HG03045 (cell line): ENCODE data around the gene FGF8.

ENCODE experiments used
- ATAC-seq: cut with Tn5 transposase; IDR thresholded peaks from one replicate; pipeline ENCODE4 v1.9.1; 2021; ENCODE audit warnings: mild to moderate bottlenecking, moderate library complexity; ENCODE audit not compliant: unreplicated experiment

FGF8 gene

DNA sequence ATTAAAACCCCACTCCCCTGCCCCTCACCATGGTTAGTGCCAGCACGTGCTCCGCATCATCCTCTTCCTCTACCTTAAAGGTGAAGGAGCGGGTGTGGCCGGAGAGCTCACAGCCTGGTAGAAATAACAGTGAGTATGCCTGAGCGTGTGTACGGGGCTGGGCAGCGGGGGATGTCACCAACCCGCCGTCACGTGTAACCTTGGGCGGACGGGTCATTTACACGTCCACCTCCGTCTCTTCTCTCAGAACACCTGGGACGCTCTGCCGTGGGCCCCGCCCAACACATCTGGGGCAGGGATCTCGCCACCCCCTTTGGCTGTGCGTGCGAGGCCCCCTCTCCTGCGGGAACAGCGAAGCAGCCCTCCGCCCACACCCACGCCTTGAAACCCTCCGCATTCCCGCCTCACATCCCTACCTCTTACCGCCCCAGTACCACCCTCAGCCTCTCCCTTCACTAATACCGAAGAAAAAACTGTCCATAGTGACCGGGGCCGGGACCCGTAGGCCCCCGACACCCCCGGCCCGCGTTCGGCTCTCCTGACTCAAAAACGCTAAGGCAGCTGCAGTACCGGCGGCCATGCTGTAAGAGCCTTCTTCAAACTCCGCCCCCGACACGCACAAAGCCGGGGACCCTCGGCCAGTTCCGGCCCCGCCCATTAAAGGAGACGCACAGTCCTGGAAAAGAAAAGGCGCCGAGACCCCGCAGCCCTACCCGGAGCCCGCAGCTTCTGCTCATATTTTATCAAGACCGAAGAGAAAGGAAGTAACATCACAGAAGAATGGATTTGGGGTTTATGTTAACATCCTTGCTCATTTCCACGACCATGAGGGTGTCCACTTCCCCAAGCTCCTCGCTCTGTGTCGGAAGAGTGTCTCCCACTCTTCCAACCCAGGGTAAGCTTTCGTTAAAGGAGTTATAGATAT is 7.2 kb upstream of the FGF8 start, which contains the start of gene NPM3:
TSS of gene NPM3 (minus strand) at position 636 of the 925 bp plus-strand sequence. CDS start at position 580, 56 bp downstream.
- ATAC-seq: peak; percentile 48

DNA sequence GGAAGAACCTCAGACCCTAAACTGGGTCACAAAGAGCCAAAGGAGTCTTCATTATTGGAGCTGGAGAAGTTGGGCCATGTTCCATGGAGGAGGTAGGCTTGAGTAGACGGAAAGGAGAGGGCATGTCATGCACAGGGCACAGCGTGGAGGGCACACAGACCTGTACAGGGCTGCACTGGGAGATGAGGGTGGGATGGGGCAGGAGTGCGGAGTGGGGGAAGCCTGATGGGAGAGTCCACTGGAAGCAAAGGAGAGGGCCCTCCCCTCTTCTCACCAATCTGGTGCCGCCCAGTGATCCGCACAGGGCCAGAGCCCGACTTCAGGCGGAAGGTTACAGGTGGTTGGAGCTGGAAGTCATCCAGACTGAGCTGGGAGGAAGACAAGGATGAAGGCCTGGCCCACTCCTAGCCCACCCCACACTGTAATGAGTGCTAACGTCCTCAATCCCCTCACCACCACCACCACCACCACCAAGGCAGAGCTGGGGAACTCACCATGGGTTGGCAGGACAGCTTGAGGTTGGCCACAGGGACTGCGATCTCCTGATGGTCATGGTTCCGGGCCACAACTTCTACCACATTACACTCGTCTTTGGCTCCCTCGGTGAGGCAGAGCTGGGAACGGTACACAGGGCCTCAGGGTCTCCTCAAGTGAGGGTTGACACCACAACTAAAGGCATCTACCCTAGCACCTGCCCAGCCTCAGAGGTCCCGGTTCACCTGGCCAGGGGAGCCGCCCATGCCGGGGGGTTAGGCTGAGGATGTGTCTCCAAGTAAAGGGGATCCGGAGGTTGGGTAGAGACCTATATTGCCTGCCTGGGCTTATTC is 6.3 kb upstream of the FGF8 start:
- ATAC-seq: no peak

DNA sequence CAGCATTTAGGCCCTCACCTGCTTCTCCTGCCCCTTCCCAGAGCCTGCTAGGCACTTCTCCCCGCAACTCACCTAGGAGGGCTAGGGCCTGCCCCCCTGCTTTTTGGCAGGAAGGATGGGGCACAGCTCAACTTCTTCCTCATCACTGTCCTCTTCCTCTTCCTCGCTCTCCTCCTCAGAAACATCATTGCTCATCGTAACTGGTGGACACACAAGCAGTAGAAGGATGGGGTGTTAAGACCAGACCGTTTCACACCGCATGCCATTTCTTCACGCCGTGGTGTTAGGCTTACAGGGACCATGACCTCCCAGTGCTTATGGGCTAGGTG is 5.7 kb upstream of the FGF8 start:
- ATAC-seq: no peak

DNA sequence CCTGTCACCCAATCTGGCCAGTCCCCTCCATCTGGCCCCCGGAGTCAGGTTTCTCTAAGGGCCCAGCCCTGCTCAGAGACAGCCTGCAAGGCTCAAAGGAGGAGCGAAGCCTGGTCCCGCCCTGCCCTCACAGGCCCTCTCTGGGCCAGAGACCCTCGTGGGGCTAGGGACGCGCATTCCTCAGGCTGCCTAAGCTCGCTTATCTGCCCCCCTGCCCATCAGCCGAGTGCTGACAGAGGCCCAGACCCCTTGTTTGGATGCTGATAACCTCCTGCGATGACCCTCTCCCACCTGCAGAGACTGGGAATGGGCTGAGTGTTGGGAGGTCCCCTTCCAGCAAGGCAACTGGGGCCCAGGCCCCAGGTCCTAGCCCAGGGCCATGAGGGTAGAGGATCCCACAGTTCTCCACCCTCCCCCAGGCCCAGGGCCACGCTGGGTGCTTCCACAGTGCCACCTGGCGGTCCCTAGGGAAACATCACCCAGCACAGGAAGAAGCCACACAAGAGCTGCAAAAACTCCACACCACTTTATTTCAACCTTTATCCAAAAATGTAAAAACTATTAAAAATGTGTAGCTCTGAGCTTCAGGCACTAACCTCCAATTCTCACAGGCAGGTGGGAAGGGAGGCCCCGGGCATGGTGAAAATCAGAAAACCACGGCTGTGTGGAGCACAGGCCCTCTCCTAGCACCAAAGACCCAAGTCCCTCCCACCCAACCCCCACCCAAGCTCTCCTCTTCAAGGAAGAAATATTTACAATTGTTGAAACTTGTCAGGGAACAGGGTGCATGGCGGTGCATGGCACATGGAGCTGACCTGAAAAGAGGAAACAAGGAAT is 5.1 kb upstream of the FGF8 start:
- no peak for ATAC-seq

DNA sequence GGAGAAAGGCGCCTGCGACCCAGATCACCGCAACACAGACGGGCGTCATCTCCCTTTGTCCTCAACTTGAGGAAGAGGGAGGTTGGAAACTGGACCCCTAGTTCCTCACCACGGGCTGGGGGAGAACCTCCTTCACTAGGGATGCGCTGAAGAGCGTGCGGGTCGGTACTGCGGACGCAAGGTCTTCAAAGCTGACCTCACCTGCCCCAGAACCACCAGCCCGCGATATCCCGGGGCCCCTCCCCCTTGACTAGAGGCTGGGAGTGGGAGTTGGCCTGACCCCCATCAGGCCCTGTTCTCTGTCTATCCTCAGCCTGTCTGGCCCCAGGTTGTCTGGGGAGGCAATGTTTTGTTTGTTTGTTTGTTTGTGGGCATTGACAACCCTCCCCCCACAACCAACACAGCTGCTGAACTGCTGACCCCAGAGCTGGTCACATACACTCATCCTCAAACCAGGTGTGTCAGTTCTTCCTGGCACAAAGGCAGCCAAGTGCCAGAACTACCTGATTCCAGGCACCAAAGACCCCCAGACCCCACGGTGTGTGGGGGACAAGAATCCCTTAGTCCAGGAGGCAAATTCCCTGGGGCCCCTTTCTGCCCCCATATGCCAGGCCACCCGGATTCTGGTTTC is 4.4 kb upstream of the FGF8 start:
- peak; percentile 2 for ATAC-seq

DNA sequence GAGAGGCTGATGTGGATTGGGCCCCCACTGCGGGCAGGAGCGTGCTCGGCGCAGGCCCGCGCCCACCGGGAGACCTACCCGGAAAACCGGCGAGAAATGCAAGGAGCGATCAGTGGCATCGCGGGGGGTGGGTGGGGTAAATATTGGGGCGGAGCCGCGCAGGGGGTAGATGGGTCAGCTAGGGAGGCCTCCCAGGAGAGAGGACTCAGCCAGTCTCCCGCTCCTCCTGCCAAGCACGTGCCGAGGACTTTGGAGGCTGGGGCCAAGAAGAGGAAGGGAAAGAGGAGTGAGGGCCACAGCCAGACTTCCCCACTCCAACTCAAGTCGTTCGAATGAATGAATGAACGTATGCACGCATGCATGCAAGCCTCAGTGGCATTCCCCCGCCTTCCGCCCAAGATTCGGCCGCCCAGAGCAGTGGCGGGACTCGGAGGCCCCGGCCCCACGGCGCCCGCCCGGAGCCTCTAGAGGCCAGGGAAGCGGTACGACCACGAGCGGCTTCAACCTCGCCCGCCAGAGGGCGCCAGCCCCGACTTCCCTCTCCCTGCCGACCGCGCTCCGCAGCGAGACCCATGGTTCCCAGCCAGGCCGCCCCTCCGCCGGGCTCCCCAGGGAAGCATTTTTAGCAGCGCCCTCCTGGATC is 3.8 kb upstream of the FGF8 start:
- ATAC-seq: peak; percentile 44

DNA sequence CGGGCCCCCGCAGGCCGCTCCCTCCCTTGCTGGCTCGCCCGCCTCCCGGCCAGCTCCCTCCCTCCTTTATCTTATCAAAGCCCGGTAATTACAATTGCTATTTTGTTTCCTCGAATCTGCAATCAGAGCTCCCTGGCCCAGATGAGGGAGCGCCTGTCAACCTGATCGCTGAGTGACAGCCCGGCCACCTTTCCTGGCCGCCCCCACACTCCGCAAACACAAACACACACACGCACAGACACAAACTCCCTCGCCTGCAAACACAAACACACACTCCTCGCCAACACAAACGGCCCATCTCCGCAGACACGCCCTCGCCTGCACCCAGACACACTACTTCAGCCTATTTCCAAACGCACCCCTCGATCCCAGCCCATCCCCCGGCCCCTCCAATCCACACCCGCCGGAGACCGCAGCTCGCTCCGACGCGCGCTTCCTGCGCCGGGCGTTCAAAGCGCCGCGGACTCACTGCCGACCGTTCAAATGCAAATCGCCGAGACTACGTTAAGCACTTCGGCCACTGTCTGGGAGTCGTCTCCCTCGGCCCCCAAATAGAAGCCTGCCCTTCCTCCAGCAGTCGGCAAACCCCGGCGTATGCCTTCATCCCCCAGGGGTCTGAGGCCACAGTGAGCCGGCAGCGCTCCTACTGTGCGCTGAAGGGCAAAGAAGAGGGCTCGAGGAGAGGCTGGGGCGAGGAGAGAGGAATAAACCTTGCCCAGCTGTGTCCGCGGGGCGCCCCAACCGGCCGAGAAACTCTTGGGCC is 3.0 kb upstream of the FGF8 start:
- no peak for ATAC-seq

DNA sequence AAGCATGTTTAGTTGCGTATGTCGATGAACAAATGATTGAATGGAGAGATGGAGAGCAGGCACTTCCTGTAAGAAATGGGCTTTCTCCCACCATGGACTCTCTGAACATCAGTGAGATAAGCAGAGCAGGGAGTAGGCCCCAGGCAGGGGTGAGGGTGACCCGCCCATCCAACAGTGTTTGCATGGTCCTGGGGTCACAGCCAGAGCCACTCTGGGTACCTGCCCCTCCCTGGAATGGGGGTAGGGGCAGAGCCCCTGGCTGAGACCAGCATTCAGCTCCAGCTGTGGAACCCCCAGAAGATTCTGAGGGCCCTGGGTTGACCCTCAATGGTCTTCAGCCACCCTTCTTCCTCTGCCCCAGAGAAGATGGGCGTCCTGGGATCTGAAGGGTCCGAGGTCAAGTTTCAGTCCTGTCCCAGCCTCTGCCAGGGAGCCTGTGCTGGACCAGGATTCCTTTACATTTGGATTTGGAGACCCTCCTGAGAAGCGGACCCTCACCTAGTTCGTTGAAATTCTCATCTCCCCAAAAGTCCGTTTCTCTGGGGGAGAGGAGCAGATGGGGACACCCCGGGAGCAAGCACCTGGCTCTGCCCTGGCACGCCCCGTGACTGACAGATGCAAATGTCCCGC is 2.4 kb upstream of the FGF8 start:
- no peak for ATAC-seq

DNA sequence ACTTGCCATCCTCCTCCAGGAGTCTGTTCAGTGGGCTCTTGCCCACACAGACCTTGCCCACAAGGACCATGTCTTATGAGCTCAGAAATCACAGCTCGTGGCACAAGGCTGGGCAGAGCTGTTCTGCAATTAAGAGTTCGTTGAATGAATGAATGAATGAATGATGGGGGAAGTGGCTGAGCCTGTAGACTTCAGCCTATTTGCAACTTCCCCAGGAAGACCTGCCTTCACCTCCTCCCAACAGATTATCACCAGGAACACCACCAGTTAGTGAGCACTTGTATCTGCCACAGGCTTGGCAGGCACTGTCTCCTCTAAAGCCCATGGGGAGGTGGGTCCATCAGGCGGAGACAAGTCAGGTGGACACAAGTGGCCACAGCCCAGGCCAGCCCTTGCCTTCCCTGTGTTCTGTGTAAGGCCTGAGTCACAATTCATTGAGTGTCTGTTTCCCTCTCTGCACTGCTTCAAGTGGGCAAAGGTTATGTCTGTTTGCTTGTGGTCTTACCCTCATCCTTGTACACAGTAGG is 1.8 kb upstream of the FGF8 start:
- ATAC-seq: no peak

DNA sequence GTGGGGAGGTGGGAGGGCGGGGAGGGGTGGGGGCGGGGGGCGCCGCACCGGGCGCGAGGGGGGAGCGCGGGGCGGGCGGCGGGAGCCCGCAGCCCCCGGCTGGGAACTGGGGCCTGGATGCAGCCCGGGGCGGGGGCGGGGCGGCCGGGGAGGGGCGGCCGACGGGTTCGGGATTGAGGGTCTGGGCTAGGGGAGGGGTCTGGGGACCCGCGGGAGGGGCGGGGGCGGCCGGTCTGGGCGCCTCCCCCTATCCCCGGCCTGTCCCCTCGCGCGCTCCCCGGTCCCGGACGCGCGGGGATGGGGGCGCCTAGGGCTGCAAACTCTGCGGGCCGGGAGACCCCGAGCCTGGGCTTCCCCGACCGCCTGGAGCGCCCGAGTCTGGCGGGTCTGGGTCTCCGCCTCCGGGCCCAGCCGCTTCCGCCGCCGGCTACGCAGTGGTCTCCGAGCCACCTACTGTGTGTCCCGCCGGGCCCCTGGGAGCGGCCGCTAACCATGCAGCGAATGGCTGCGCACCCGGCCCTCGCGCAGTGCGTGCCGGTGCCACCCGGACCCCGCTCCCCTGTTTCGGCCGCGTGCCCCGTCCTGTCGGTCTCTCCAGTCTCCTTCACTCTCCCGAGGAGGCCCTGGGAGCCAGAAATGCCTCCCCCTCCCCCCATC is 375 bp upstream of the FGF8 start:
- no peak for ATAC-seq

DNA sequence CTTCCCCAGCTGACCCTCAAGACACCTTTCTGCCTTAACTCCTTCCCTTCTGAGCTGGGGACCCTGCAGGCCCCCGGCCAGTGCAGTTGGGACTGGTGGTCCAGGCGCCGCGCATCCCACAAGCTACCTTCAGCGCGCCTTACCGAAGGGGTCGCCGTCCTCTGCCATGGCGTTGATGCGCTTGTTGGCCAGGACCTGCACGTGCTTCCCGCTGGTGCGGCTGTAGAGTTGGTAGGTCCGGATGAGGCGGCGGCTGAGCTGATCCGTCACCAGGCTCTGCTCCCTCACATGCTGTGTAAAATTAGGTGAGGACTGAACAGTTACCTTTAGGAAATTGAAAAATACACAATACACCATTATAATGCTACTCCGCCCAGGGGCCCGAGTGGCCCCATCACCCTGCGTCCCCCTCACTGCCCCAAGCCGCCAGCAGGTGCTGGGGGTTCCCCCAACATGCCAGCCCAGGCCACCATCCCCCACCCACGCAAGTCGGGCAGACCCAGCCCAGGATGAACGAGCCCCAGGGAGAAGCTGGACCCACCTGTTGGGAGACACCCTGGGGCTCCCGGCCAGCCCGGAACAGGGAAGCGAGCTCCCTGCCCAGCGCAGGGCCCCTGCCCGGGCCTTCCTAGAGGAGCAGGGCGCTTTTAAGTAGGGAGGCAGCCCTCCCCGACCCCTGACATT is 1.2 kb downstream of the FGF8 start:
- ATAC-seq: no peak

DNA sequence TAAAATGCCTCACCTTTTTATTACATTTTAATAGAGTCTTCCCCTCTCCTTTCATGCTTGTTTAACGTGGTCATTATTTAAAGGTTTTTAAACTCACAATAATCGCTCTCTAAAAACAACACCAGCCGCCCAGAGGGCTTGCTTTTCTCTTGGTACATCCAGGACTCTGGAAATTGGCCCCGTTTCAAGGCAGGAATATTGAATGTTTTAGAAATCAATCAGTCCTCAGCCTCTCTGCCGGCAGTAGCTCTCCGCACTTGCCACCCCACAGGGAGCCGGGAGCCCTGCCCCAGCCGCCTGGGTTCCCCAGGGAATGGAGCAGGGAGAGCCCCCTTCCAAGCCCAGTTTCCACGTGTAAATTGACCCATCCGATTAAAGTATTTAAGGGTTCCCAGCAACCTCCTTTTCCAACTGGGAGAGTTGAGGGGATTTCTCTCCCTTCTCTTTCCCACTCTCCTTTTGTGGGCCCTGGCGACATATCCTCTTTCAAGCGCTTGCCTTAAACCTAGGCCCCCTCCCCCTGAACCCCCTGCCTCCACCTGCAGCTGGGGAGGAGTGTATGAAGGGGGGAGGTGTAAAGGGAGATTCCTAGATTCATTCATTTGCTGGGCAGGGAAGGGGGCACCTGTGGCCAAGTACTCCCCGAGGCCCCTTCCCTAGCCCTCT is 1.9 kb downstream of the FGF8 start:
- no peak for ATAC-seq

DNA sequence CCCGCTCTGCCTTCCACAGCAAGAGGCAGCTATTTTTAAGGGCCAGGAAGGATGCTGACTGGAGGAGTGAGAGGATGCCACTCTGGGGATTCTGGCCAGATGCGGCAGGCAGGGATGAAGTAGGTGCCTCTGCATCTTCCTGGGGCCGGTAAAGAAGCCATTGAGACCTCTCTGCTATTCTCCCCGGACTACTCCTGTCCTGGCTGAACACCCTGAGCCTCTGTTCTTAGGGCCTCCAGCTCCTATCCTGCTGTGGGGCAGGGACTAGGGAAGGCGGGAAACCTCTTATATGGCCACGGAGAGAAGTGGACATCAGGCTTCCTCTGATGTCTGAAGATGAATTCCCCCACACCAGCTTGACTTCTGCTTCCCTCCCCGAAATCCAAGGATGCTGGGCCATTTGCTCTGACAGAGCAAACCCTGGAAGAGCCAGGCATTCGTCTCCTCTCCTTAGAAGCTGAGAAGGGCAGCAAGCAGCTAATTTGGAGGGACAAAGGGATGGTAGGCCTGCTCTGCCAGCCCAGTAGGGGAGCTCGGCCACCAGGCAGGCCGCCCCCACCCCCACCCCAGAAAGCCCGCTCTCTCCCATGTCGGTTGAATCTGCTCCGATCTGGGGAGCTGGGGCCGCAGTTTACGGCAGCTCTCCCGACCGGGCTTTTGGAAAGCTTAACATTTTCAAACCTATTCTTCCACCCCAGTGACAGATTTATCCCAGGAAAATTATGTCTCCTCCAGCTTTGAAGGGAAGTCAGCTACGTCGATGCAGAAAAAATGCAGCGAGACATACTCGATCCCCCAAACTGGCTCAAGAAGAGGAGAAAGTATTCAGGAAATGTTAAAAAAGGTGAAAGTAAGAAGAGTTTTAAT is 2.8 kb downstream of the FGF8 start:
- no peak for ATAC-seq

DNA sequence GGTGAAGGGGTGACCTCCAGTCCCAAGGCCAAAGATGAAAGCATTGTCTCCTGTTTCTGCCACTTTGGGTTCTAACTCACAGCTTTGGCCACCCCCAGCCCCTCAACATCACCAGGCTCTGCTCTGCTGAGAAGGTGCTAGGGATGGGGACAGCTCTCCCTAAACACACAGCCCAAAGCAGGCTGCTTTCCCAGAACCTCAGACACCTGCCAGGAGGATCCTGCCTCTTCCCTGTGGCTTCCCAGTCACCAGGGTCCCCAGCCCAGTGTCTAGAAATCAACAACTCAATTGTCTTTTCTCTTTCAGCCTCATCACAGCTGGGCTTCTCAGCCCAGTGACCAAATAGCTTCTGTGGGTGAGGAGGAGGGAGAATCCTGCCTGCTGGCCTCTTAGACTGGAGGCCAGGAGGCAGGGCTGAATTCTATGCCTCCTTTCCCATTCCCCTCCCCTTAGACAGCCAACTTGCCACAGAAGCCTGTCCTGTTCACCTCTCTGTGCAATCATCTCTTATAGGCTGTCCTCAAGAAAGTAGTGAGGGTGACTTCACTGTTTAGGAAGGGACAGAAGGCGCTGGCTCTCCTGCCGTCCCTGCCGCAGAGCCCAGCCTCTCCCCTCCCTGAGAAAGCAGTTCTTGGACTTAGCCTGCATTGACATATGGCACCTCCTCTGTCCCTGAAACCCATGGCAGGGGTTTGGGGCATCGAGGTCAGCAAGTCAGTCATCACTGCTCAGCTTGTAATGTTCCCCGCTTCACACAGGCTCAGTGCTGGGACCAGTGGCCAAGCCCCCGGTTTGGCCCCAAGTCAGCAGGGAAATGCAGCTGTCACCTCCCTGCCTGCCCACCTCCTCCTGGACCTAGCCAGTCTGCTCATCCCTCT is 3.7 kb downstream of the FGF8 start:
- no peak for ATAC-seq

DNA sequence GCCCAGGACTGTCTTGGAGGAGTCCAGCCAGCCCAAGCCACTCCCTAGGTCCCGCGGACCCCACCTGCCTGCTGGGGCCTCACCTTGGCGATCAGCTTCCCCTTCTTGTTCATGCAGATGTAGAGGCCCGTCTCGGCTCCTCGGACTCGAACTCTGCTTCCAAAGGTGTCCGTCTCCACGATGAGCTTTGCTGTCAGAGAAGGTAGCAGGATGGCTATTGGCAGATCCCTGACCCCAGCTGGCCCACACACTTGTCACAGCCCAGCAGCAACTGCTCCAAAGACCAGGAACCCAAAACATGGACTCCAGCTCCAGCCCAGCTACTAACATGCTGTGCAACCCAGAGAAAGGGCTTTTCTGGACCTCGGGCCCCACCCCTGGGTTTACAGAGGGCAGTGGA is 4.5 kb downstream of the FGF8 start:
- no peak for ATAC-seq
